ENCODE results near the gene LHX6.

DNA sequence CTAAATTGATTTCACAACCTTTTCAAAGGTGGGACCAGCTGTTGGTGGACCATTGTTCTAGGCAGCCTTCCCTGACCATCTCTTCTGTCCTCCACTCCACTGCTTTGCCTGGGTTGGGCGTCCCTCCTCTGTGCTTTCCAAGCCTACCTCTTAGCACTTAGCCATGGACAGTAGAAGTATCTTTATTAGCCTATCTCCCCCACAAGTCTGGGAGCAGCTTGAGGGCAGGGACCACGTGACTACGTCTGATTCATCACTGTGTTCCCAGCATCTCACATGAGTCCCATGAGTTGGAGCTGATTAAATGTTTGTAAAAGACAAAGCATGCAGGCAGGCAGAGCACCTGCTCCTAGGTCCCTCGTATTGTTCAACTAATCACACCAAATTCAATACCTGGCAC lies 48.1 kb downstream of the LHX6 start:
- TF ChIP-seq, protein P1, sequence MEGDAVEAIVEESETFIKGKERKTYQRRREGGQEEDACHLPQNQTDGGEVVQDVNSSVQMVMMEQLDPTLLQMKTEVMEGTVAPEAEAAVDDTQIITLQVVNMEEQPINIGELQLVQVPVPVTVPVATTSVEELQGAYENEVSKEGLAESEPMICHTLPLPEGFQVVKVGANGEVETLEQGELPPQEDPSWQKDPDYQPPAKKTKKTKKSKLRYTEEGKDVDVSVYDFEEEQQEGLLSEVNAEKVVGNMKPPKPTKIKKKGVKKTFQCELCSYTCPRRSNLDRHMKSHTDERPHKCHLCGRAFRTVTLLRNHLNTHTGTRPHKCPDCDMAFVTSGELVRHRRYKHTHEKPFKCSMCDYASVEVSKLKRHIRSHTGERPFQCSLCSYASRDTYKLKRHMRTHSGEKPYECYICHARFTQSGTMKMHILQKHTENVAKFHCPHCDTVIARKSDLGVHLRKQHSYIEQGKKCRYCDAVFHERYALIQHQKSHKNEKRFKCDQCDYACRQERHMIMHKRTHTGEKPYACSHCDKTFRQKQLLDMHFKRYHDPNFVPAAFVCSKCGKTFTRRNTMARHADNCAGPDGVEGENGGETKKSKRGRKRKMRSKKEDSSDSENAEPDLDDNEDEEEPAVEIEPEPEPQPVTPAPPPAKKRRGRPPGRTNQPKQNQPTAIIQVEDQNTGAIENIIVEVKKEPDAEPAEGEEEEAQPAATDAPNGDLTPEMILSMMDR (IDR thresholded peaks at IDR 0.05), result no peak
- no peak for TF ChIP-seq POLR2A (IDR thresholded peaks at IDR 0.05)
- no peak for TF ChIP-seq EP300 (IDR thresholded peaks at IDR 0.05)

Measured in tibial nerve (tissue), 4 donors.